ENCODE measurements around the gene LAMA3. TPM values are rescaled to one million over a fixed set of nuclear protein-coding genes. Genes with fewer than 3 reads are reported as not detected.

The LAMA3 gene
- total and polyA plus RNA-seq, 8 donors, result 4.3 to 182 (median 26.6) TPM

DNA sequence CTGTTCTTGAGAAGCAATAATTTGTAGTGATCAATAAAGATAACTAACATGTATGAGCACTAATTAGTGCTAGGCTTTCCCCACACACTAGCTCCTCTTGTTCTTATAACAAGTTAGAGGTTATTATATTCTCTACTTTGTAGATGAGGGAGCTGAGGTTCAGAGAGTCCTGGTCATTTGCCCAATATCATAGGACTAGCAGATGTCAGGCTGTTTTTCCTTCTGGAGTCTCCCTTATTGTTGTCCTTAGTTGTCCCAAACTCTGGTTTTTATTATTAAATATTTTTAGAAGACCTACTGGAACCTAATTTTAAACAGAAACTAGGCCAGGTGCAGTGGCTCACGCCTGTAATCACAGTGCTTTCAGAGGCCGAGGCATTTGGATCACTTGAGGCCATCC is 308.8 kb downstream of the LAMA3 start:
- Histone ChIP-seq H3K36me3 (no peaks in the 10 kb centered on the region), H3K27me3 (no peaks in the 10 kb centered on the region), H3K27ac (no peak overlapping the region), H3K9me3 (no peaks in the 10 kb centered on the region), H3K4me1 (peaks cover 0 to 28% (median 9%) of the 10 kb centered on the region in 4 donors), H3K4me3 (no peak overlapping the region)
- intact Hi-C loops (cut with DNase I; ENCODE audit: low total_unique reads), result no loop called here
- WGBS, 5 donors, result 71 to 93% (median 83%) methylated on average over 2 of the region's 2 CpGs
- TF ChIP-seq, protein P1, sequence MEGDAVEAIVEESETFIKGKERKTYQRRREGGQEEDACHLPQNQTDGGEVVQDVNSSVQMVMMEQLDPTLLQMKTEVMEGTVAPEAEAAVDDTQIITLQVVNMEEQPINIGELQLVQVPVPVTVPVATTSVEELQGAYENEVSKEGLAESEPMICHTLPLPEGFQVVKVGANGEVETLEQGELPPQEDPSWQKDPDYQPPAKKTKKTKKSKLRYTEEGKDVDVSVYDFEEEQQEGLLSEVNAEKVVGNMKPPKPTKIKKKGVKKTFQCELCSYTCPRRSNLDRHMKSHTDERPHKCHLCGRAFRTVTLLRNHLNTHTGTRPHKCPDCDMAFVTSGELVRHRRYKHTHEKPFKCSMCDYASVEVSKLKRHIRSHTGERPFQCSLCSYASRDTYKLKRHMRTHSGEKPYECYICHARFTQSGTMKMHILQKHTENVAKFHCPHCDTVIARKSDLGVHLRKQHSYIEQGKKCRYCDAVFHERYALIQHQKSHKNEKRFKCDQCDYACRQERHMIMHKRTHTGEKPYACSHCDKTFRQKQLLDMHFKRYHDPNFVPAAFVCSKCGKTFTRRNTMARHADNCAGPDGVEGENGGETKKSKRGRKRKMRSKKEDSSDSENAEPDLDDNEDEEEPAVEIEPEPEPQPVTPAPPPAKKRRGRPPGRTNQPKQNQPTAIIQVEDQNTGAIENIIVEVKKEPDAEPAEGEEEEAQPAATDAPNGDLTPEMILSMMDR (IDR thresholded peaks at IDR 0.05), result no peak
- TF ChIP-seq POLR2A (IDR thresholded peaks at IDR 0.05) (no peak), EP300 (IDR thresholded peaks at IDR 0.05) (no peak), POLR2AphosphoS5 (IDR thresholded peaks at IDR 0.05) (no peak)
- no peak for DNase-seq

DNA sequence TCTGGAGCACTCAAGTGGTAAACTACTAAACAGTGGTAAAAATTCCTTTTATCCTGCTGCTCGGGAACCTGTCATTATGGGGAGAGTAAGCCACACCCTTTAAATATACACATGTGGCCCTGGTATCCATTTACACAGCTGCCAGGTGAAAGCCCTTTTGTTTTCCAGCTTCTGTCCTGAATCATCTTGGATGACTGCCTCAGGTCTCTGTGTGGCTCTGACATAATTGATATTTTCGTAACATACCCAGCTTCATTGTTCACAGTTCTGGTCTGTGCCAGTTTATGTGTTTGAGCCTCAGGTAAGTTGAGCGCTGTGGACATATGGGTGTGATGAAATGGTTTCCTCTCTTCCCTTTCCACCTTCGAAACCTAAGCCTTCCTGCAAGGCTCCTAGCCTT is 309.6 kb downstream of the LAMA3 start:
- intact Hi-C loops (cut with DNase I; ENCODE audit: low total_unique reads), result no loop called here

DNA sequence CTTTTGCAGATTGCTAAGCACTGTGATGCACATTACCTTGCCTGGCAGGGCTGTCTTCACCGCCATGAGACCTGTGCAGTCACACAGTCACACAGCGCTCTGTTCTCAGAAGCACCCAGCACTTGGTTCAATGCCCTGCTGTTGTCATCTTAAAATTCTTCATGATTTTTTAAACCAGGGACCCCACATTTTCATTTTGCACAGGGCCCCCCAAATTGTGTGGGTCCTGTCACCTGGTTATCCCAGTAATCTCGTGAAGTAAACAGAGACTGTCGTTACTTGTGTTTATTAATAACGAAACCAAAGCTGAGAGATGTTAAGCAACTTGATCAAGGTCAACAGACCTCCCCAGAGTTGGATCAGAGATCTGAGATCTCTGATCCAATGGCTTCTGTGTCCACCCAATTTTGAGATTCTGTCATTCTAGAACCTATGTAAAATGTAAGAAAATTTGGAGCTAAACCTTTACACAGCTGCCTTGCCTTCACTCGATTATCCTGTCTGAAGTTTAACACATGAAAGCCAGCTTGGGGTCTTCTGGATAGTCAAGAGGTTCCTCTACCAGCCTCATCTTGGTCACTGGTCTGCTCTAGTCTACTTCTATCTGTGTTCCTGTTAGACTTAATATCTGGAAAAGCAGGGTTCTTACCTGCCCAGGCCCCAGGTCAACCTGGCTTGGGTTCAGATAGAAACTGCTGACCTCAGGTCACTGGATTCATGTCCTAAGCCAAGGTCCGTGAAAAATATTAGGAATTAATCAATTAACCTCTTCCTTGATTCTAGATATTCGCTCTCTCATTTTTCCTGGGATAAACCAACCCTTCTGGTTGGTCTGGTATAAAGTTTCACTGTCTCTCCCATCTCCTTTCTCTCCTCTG is 311.6 kb downstream of the LAMA3 start:
- WGBS, 5 donors, result 76 to 85% (median 81%) methylated on average over 8 of the region's 8 CpGs
- Histone ChIP-seq H3K27me3 (no peaks in the 10 kb centered on the region), H3K9me3 (no peaks in the 10 kb centered on the region), H3K36me3 (no peaks in the 10 kb centered on the region), H3K4me3 (no peak overlapping the region), H3K27ac (peak overlapping the region in 3 of 5 donors; percentile 11 to 33 (median 30)), H3K4me1 (peaks cover 0 to 26% (median 3%) of the 10 kb centered on the region in 4 donors)
- no peak for TF ChIP-seq EP300 (IDR thresholded peaks at IDR 0.05)
- TF ChIP-seq POLR2A (IDR thresholded peaks at IDR 0.05), result no peak
- TF ChIP-seq, protein P1 (IDR thresholded peaks at IDR 0.05), result no peak
- TF ChIP-seq POLR2AphosphoS5 (IDR thresholded peaks at IDR 0.05), result no peak
- intact Hi-C loops (cut with DNase I; ENCODE audit: low total_unique reads), result no loop called here
- no peak for DNase-seq

More for the DNA sequence above, 309.6 kb downstream of the LAMA3 start:
- no peaks in the 10 kb centered on the region for H3K9me3 ChIP-seq
- WGBS, 5 donors, result 20 to 38% (median 25%) methylated on average over 4 of the region's 4 CpGs
- H3K27ac ChIP-seq, result peak overlapping the region in 4 of 5 donors; percentile 22 to 70 (median 52)
- no peak for TF ChIP-seq POLR2A (IDR thresholded peaks at IDR 0.05)
- TF ChIP-seq, protein P1 (IDR thresholded peaks at IDR 0.05), result no peak
- TF ChIP-seq POLR2AphosphoS5 (IDR thresholded peaks at IDR 0.05), result peak in 1 of 3 donors; percentile 10
- DNase-seq, result peak in 1 of 2 donors; percentile 65
- no peaks in the 10 kb centered on the region for H3K27me3 ChIP-seq
- no peak overlapping the region for H3K4me3 ChIP-seq
- no peaks in the 10 kb centered on the region for H3K36me3 ChIP-seq
- H3K4me1 ChIP-seq, result peaks cover 0 to 27% (median 8%) of the 10 kb centered on the region in 4 donors

DNA sequence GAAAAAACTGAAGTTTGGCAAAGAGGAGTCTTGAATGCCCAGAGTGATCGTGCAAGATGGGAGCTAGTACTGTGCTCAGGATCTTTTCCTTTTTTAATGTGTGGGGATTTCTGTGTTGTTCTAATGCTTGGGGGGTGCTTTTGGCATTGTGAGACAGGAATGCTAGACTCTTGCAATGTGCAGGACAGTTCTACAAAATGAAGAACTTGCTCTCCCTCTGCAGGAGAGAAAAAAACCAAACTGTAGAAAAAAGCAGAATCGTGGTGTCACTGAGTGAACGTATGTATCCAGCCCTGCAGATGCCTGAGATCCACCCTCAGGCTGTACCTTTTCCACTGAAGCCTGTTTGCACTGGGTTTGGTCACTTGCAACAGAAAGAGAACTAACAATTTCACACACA is 313.2 kb downstream of the LAMA3 start:
- DNase-seq, result no peak
- Histone ChIP-seq H3K4me1 (peaks cover 0 to 26% (median 3%) of the 10 kb centered on the region in 4 donors), H3K4me3 (no peak overlapping the region), H3K36me3 (no peaks in the 10 kb centered on the region), H3K9me3 (no peaks in the 10 kb centered on the region), H3K27ac (no peak overlapping the region), H3K27me3 (no peaks in the 10 kb centered on the region)
- intact Hi-C loops (cut with DNase I; ENCODE audit: low total_unique reads), result no loop called here
- TF ChIP-seq EP300 (IDR thresholded peaks at IDR 0.05) (no peak), POLR2AphosphoS5 (IDR thresholded peaks at IDR 0.05) (no peak), POLR2A (IDR thresholded peaks at IDR 0.05) (no peak)
- TF ChIP-seq, protein P1 (IDR thresholded peaks at IDR 0.05), result no peak
- 70 to 85% (median 75%) methylated on average over 3 of the region's 3 CpGs for WGBS, 5 donors
